GM10266 (cell line): ENCODE results near the gene EP400.

Experiments
- DNase-seq: peaks from one replicate; pipeline ENCODE4 v3.0.0; 2012; ENCODE audit errors: extremely low spot score
- CTCF ChIP-seq: IDR thresholded peaks from 2 replicates; pipeline ENCODE4 v1.5.1; 2012; ENCODE audit warnings: mild to moderate bottlenecking, low read depth; ENCODE audit not compliant: control insufficient read depth, insufficient read depth; ENCODE audit errors: missing control alignments

Gene EP400

GRCh38 chr12:131915000-131915689 lies 34.6 kb upstream of the EP400 start:
- no peak for TF ChIP-seq CTCF
- DNase-seq: no peak

- DNase-seq: no peak
- TF ChIP-seq CTCF: no peak
Observed at GRCh38 chr12:131915823-131916222, 33.9 kb upstream of the EP400 start.

- TF ChIP-seq CTCF: no peak
- DNase-seq: no peak
Observed at GRCh38 chr12:131916306-131917138, 33.2 kb upstream of the EP400 start.

DNA sequence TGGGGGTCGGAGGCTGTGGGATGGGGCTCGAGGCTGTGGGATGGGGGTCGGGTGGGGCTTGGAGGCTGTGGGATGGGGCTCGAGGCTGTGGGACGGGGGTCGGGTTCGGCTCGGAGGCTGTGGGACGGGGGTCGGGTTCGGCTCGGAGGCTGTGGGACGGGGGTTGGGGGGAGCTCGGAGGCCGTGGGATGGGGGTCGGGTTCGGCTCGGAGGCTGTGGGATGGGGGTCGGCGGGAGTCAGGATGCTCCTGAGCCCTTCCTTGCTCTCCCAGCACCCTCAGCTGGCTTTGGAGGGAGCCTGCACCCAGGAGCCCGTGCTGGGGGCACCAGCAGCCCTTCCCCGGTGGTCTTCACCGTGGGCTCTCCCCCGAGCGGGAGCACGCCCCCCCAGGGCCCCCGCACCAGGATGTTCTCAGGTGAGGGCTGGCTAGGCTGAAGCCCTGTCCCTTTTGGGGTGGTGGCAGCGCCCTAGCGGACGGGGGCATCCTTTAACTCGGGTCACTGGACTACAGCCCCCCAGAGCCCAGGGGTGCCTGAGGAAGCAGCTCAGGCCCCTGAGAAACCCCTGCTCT lies 32.5 kb upstream of the EP400 start:
- no peak for DNase-seq
- TF ChIP-seq CTCF: no peak

DNA sequence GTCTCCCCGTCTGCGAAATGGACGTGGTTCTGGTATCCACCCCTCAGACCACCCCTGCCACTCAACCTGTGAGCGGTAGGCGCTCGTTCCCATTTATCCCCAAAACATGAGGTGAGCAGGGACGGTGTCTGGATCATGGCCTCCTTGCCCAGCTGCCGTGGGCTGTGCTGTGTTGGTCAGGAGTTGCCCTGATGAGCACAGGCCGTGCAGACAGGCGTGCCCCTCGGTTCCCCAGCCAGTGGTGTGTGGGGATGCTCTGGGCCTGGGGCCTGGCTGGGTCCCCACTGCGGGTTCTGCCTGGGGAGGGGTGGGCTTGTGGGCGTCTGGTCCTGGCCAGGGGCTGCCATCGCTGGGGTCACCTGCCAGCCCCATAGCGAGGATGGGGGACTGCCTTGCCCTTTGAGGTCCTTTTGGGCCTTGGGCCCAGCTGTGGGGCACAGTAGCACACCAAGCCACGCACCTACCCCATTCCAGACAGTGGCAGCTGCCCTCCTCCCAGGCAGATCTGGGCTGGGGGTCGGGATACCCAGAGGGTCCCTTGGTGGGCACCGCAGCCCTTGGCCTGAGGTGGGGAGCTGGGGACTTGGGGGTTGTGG lies 31.9 kb upstream of the EP400 start:
- DNase-seq: peak; percentile 40
- TF ChIP-seq CTCF: no peak

GRCh38 chr12:131918311-131919050 lies 31.3 kb upstream of the EP400 start:
- TF ChIP-seq CTCF: no peak
- peak; percentile 47 for DNase-seq

DNA sequence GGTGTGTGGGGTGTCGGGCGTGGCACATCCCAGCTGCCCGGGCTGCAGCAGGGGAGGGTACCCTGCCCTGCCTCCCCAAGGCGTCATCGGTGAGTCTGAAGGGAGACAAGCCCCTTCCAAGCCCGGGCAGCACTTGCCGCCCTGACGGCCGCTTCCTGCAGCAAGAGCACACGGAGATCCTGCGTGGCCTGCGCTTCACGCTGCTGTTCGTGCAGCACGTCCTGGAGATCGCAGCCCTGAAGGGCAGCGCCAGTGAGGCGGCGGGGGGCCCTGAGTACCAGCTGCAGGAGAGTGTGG lies 30.7 kb upstream of the EP400 start:
- no peak for TF ChIP-seq CTCF
- no peak for DNase-seq
